ENCODE results near the gene LARP6.

Gene LARP6
- 0 to 0.19 (median 0) reads per million in 3 donors for total RNA-seq

GRCh38 chr15:70853973-70854665 lies at the start of gene LARP6:
Gene LARP6 (minus strand): TSS chr15:70854157. CDS start chr15:70854088, 69 bp downstream.
- H3K27me3 ChIP-seq (replicated peaks; ENCODE audit: control insufficient read depth, insufficient read depth, low read length, poor library complexity, severe bottlenecking): peaks cover 19% of the 10 kb centered on the region
- peak within 1 kb of the TSS; percentile 25 for H3K4me3 ChIP-seq (ENCODE audit: insufficient read depth, low read depth, low read length, poor library complexity, severe bottlenecking)
- no peak within 1 kb of the TSS for H3K27ac ChIP-seq (ENCODE audit: insufficient read depth, low read length, poor library complexity, severe bottlenecking)
- no peaks in the 10 kb centered on the region for H3K9me3 ChIP-seq (ENCODE audit: control insufficient read depth, low read length)
- no peak for DNase-seq
- H3K36me3 ChIP-seq (ENCODE audit: control insufficient read depth, insufficient read depth, low read length): no peaks in the 10 kb centered on the region
- H3K4me1 ChIP-seq (ENCODE audit: control insufficient read depth, insufficient read depth, low read length, poor library complexity, severe bottlenecking): peaks cover 2% of the 10 kb centered on the region

- Histone ChIP-seq H3K27ac (ENCODE audit: insufficient read depth, low read length, poor library complexity, severe bottlenecking) (no peak overlapping the region), H3K4me3 (ENCODE audit: insufficient read depth, low read depth, low read length, poor library complexity, severe bottlenecking) (no peak overlapping the region), H3K36me3 (ENCODE audit: control insufficient read depth, insufficient read depth, low read length) (no peaks in the 10 kb centered on the region), H3K9me3 (ENCODE audit: control insufficient read depth, low read length) (no peaks in the 10 kb centered on the region), H3K27me3 (replicated peaks; ENCODE audit: control insufficient read depth, insufficient read depth, low read length, poor library complexity, severe bottlenecking) (no peaks in the 10 kb centered on the region), H3K4me1 (ENCODE audit: control insufficient read depth, insufficient read depth, low read length, poor library complexity, severe bottlenecking) (no peaks in the 10 kb centered on the region)
- DNase-seq: no peak
Measured at GRCh38 chr15:70902107-70902506, 48.1 kb upstream of the LARP6 start.

- Histone ChIP-seq H3K27me3 (replicated peaks; ENCODE audit: control insufficient read depth, insufficient read depth, low read length, poor library complexity, severe bottlenecking) (peaks cover 9% of the 10 kb centered on the region), H3K4me3 (ENCODE audit: insufficient read depth, low read depth, low read length, poor library complexity, severe bottlenecking) (peak overlapping the region; percentile 57), H3K27ac (ENCODE audit: insufficient read depth, low read length, poor library complexity, severe bottlenecking) (peak overlapping the region; percentile 30), H3K9me3 (ENCODE audit: control insufficient read depth, low read length) (no peaks in the 10 kb centered on the region), H3K36me3 (ENCODE audit: control insufficient read depth, insufficient read depth, low read length) (no peaks in the 10 kb centered on the region), H3K4me1 (ENCODE audit: control insufficient read depth, insufficient read depth, low read length, poor library complexity, severe bottlenecking) (peaks cover 9% of the 10 kb centered on the region)
- no peak for DNase-seq
Measured at GRCh38 chr15:70892912-70893560, 39.1 kb upstream of the LARP6 start.

- Histone ChIP-seq H3K9me3 (ENCODE audit: control insufficient read depth, low read length) (no peaks in the 10 kb centered on the region), H3K27ac (ENCODE audit: insufficient read depth, low read length, poor library complexity, severe bottlenecking) (peak within 1 kb of the TSS; percentile 30), H3K27me3 (replicated peaks; ENCODE audit: control insufficient read depth, insufficient read depth, low read length, poor library complexity, severe bottlenecking) (peaks cover 9% of the 10 kb centered on the region), H3K4me1 (ENCODE audit: control insufficient read depth, insufficient read depth, low read length, poor library complexity, severe bottlenecking) (peaks cover 9% of the 10 kb centered on the region), H3K4me3 (ENCODE audit: insufficient read depth, low read depth, low read length, poor library complexity, severe bottlenecking) (peak within 1 kb of the TSS; percentile 57), H3K36me3 (ENCODE audit: control insufficient read depth, insufficient read depth, low read length) (no peaks in the 10 kb centered on the region)
- peak in 2 of 3 donors; percentile 31 to 46 for DNase-seq
Measured at GRCh38 chr15:70892002-70892911, 38.3 kb upstream of the LARP6 start, which contains the start of the genes LRRC49 and THAP10. Gene LRRC49 (plus strand): TSS chr15:70892826. CDS start chr15:70892895, 69 bp downstream. Gene THAP10 (minus strand): TSS chr15:70892433. CDS start chr15:70892272, 161 bp downstream.

GRCh38 chr15:70882361-70882760 lies 28.4 kb upstream of the LARP6 start:
- Histone ChIP-seq H3K27ac (ENCODE audit: insufficient read depth, low read length, poor library complexity, severe bottlenecking) (no peak overlapping the region), H3K36me3 (ENCODE audit: control insufficient read depth, insufficient read depth, low read length) (no peaks in the 10 kb centered on the region), H3K27me3 (replicated peaks; ENCODE audit: control insufficient read depth, insufficient read depth, low read length, poor library complexity, severe bottlenecking) (no peaks in the 10 kb centered on the region)

GRCh38 chr15:70880781-70881180 lies 26.8 kb upstream of the LARP6 start:
- no peaks in the 10 kb centered on the region for H3K4me1 ChIP-seq (ENCODE audit: control insufficient read depth, insufficient read depth, low read length, poor library complexity, severe bottlenecking)
- DNase-seq: no peak
- no peaks in the 10 kb centered on the region for H3K27me3 ChIP-seq (replicated peaks; ENCODE audit: control insufficient read depth, insufficient read depth, low read length, poor library complexity, severe bottlenecking)
- H3K9me3 ChIP-seq (ENCODE audit: control insufficient read depth, low read length): no peaks in the 10 kb centered on the region
- H3K36me3 ChIP-seq (ENCODE audit: control insufficient read depth, insufficient read depth, low read length): no peaks in the 10 kb centered on the region
- no peak overlapping the region for H3K27ac ChIP-seq (ENCODE audit: insufficient read depth, low read length, poor library complexity, severe bottlenecking)
- no peak overlapping the region for H3K4me3 ChIP-seq (ENCODE audit: insufficient read depth, low read depth, low read length, poor library complexity, severe bottlenecking)

More at GRCh38 chr15:70882361-70882760, 28.4 kb upstream of the LARP6 start:
- DNase-seq: no peak
- H3K4me1 ChIP-seq (ENCODE audit: control insufficient read depth, insufficient read depth, low read length, poor library complexity, severe bottlenecking): no peaks in the 10 kb centered on the region
- no peak overlapping the region for H3K4me3 ChIP-seq (ENCODE audit: insufficient read depth, low read depth, low read length, poor library complexity, severe bottlenecking)
- no peaks in the 10 kb centered on the region for H3K9me3 ChIP-seq (ENCODE audit: control insufficient read depth, low read length)

- Histone ChIP-seq H3K4me1 (ENCODE audit: control insufficient read depth, insufficient read depth, low read length, poor library complexity, severe bottlenecking) (no peaks in the 10 kb centered on the region), H3K9me3 (ENCODE audit: control insufficient read depth, low read length) (no peaks in the 10 kb centered on the region), H3K36me3 (ENCODE audit: control insufficient read depth, insufficient read depth, low read length) (no peaks in the 10 kb centered on the region), H3K27ac (ENCODE audit: insufficient read depth, low read length, poor library complexity, severe bottlenecking) (no peak overlapping the region), H3K4me3 (ENCODE audit: insufficient read depth, low read depth, low read length, poor library complexity, severe bottlenecking) (no peak overlapping the region), H3K27me3 (replicated peaks; ENCODE audit: control insufficient read depth, insufficient read depth, low read length, poor library complexity, severe bottlenecking) (no peaks in the 10 kb centered on the region)
- DNase-seq: no peak
Measured at GRCh38 chr15:70879401-70879800, 25.4 kb upstream of the LARP6 start.

GRCh38 chr15:70876683-70877082 lies 22.7 kb upstream of the LARP6 start:
- Histone ChIP-seq H3K4me1 (ENCODE audit: control insufficient read depth, insufficient read depth, low read length, poor library complexity, severe bottlenecking) (no peaks in the 10 kb centered on the region), H3K27me3 (replicated peaks; ENCODE audit: control insufficient read depth, insufficient read depth, low read length, poor library complexity, severe bottlenecking) (no peaks in the 10 kb centered on the region), H3K9me3 (ENCODE audit: control insufficient read depth, low read length) (no peaks in the 10 kb centered on the region), H3K36me3 (ENCODE audit: control insufficient read depth, insufficient read depth, low read length) (no peaks in the 10 kb centered on the region), H3K27ac (ENCODE audit: insufficient read depth, low read length, poor library complexity, severe bottlenecking) (no peak overlapping the region), H3K4me3 (ENCODE audit: insufficient read depth, low read depth, low read length, poor library complexity, severe bottlenecking) (no peak overlapping the region)
- no peak for DNase-seq

GRCh38 chr15:70876011-70876410 lies 22.1 kb upstream of the LARP6 start:
- DNase-seq: no peak
- Histone ChIP-seq H3K27me3 (replicated peaks; ENCODE audit: control insufficient read depth, insufficient read depth, low read length, poor library complexity, severe bottlenecking) (no peaks in the 10 kb centered on the region), H3K36me3 (ENCODE audit: control insufficient read depth, insufficient read depth, low read length) (no peaks in the 10 kb centered on the region), H3K4me1 (ENCODE audit: control insufficient read depth, insufficient read depth, low read length, poor library complexity, severe bottlenecking) (no peaks in the 10 kb centered on the region), H3K27ac (ENCODE audit: insufficient read depth, low read length, poor library complexity, severe bottlenecking) (no peak overlapping the region), H3K9me3 (ENCODE audit: control insufficient read depth, low read length) (no peaks in the 10 kb centered on the region), H3K4me3 (ENCODE audit: insufficient read depth, low read depth, low read length, poor library complexity, severe bottlenecking) (no peak overlapping the region)

Data from effector memory CD4-positive, alpha-beta T cell (primary cell).